ENCODE results near the gene PCP2.

GRCh38 chr19:7642295-7643030, 8.9 kb upstream of the PCP2 start:
- TF ChIP-seq CEBPB (IDR thresholded peaks at IDR 0.05) (no peak), MAFK (IDR thresholded peaks at IDR 0.05; ENCODE audit: partially characterized antibody) (no peak), POLR2A (IDR thresholded peaks at IDR 0.05; ENCODE audit: low read length) (no peak), CBX2 (IDR thresholded peaks at IDR 0.05; ENCODE audit: borderline replicate concordance, low read depth) (no peak), CHD2 (IDR thresholded peaks at IDR 0.05; ENCODE audit: low read length, partially characterized antibody) (no peak), RFX5 (IDR thresholded peaks at IDR 0.05) (no peak), SMC3 (IDR thresholded peaks at IDR 0.05) (no peak), MAZ (IDR thresholded peaks at IDR 0.05; ENCODE audit: borderline replicate concordance, low read depth, low read length) (no peak), EP300 (IDR thresholded peaks at IDR 0.05) (no peak), CBX8 (IDR thresholded peaks at IDR 0.05) (no peak), BHLHE40 (IDR thresholded peaks at IDR 0.05; ENCODE audit: low read depth, low read length) (no peak)
- TF ChIP-seq, protein P1, sequence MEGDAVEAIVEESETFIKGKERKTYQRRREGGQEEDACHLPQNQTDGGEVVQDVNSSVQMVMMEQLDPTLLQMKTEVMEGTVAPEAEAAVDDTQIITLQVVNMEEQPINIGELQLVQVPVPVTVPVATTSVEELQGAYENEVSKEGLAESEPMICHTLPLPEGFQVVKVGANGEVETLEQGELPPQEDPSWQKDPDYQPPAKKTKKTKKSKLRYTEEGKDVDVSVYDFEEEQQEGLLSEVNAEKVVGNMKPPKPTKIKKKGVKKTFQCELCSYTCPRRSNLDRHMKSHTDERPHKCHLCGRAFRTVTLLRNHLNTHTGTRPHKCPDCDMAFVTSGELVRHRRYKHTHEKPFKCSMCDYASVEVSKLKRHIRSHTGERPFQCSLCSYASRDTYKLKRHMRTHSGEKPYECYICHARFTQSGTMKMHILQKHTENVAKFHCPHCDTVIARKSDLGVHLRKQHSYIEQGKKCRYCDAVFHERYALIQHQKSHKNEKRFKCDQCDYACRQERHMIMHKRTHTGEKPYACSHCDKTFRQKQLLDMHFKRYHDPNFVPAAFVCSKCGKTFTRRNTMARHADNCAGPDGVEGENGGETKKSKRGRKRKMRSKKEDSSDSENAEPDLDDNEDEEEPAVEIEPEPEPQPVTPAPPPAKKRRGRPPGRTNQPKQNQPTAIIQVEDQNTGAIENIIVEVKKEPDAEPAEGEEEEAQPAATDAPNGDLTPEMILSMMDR (IDR thresholded peaks at IDR 0.05): no peak
- TF ChIP-seq, protein P2, sequence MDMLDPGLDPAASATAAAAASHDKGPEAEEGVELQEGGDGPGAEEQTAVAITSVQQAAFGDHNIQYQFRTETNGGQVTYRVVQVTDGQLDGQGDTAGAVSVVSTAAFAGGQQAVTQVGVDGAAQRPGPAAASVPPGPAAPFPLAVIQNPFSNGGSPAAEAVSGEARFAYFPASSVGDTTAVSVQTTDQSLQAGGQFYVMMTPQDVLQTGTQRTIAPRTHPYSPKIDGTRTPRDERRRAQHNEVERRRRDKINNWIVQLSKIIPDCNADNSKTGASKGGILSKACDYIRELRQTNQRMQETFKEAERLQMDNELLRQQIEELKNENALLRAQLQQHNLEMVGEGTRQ (IDR thresholded peaks at IDR 0.05): no peak
- TF ChIP-seq, protein P3, sequence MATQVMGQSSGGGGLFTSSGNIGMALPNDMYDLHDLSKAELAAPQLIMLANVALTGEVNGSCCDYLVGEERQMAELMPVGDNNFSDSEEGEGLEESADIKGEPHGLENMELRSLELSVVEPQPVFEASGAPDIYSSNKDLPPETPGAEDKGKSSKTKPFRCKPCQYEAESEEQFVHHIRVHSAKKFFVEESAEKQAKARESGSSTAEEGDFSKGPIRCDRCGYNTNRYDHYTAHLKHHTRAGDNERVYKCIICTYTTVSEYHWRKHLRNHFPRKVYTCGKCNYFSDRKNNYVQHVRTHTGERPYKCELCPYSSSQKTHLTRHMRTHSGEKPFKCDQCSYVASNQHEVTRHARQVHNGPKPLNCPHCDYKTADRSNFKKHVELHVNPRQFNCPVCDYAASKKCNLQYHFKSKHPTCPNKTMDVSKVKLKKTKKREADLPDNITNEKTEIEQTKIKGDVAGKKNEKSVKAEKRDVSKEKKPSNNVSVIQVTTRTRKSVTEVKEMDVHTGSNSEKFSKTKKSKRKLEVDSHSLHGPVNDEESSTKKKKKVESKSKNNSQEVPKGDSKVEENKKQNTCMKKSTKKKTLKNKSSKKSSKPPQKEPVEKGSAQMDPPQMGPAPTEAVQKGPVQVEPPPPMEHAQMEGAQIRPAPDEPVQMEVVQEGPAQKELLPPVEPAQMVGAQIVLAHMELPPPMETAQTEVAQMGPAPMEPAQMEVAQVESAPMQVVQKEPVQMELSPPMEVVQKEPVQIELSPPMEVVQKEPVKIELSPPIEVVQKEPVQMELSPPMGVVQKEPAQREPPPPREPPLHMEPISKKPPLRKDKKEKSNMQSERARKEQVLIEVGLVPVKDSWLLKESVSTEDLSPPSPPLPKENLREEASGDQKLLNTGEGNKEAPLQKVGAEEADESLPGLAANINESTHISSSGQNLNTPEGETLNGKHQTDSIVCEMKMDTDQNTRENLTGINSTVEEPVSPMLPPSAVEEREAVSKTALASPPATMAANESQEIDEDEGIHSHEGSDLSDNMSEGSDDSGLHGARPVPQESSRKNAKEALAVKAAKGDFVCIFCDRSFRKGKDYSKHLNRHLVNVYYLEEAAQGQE (IDR thresholded peaks at IDR 0.05): no peak

All from A549 (cell line).